Cerebellar nuclear complex (tissue), 1 donor: ENCODE results near the gene USP7.
A peak's percentile ranks its signal among the peaks of the same experiment; 100 is the strongest.

ENCODE experiments used
- DNase-seq, 2 experiments: peaks; one replicate each; lab custom pipeline; 2025; lab: John Stamatoyannopoulos, UW

The USP7 gene

GRCh38 chr16:8899709-8900317 is 63.9 kb downstream of the USP7 start:
- DNase-seq = no peak

- DNase-seq = no peak
Measured at GRCh38 chr16:8898660-8899318, 64.9 kb downstream of the USP7 start.

GRCh38 chr16:8894736-8895334 is 68.9 kb downstream of the USP7 start:
- DNase-seq = no peak

GRCh38 chr16:8893976-8894690 is 69.6 kb downstream of the USP7 start:
- no peak for DNase-seq

GRCh38 chr16:8893426-8893825 is 70.3 kb downstream of the USP7 start:
- DNase-seq = no peak

- DNase-seq = no peak
Measured at GRCh38 chr16:8892101-8892575, 71.6 kb downstream of the USP7 start.

GRCh38 chr16:8890549-8890921 is 73.2 kb downstream of the USP7 start:
- no peak for DNase-seq

GRCh38 chr16:8889893-8890548 is 73.7 kb downstream of the USP7 start:
- DNase-seq = no peak

- no peak for DNase-seq
Measured at GRCh38 chr16:8888951-8889892, 74.5 kb downstream of the USP7 start.

- DNase-seq = peak; percentile 49 to 94
Measured at GRCh38 chr16:8887952-8888560, 75.7 kb downstream of the USP7 start.

- no peak for DNase-seq
Measured at GRCh38 chr16:8887431-8887765, 76.3 kb downstream of the USP7 start.

- no peak for DNase-seq
Measured at GRCh38 chr16:8886593-8887430, 76.9 kb downstream of the USP7 start.

- DNase-seq = no peak
Measured at GRCh38 chr16:8885674-8886592, 77.8 kb downstream of the USP7 start.

GRCh38 chr16:8882725-8883377 is 80.9 kb downstream of the USP7 start:
- DNase-seq = no peak

- no peak for DNase-seq
Measured at GRCh38 chr16:8882041-8882617, 81.6 kb downstream of the USP7 start, which contains the start of gene LITAFD. LITAFD (plus strand) TSS chr16:8882351; CDS start chr16:8884356, 2,005 bp downstream.

- no peak for DNase-seq
Measured at GRCh38 chr16:8880839-8881510, 82.7 kb downstream of the USP7 start.

GRCh38 chr16:8878523-8878911 is 85.2 kb downstream of the USP7 start:
- no peak for DNase-seq
